Measurements from ENCODE around the gene TTC3.
"Not testable (repeated sequence)": the region's sequence is repeated elsewhere in the genome, so short reads cannot be mapped to it uniquely, and the experiment has no call there.

TTC3 gene

DNA sequence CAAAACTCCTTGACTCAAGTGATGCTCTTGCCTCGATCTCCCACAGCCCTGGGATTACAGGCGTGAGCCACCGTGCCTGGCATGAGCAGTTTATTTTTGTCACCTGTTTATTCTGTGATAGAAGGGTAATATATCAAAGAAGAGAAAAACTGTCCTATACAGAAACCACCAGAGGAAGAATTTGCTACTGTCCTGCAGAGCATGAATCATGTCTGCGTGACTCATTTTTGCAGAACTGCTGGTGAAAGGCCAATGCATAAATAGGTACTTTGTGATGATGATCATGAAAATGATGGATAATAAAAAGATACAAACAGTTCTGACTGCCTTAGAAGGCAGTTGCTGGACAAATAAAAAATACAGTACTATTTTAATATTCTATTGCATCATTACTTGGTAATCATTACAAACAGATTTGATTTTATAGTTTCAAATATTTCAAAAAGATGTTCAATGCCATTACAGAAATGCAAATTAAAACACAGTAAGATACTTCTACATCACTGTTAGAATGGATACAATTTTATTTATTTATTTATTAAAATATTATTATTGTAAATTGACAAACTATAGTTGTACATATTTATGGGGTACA is 40.1 kb upstream of the TTC3 start:
- Mint-ChIP-seq H3K36me3 (ENCODE audit: low read depth) (no peaks in the 10 kb centered on the region), H3K4me3 (no peak overlapping the region), H3K27me3 (ENCODE audit: low read depth) (peaks cover 10% of the 10 kb centered on the region), H3K4me1 (no peaks in the 10 kb centered on the region), H3K9me3 (no peaks in the 10 kb centered on the region), H3K27ac (no peak overlapping the region)
- TF ChIP-seq, protein P1, sequence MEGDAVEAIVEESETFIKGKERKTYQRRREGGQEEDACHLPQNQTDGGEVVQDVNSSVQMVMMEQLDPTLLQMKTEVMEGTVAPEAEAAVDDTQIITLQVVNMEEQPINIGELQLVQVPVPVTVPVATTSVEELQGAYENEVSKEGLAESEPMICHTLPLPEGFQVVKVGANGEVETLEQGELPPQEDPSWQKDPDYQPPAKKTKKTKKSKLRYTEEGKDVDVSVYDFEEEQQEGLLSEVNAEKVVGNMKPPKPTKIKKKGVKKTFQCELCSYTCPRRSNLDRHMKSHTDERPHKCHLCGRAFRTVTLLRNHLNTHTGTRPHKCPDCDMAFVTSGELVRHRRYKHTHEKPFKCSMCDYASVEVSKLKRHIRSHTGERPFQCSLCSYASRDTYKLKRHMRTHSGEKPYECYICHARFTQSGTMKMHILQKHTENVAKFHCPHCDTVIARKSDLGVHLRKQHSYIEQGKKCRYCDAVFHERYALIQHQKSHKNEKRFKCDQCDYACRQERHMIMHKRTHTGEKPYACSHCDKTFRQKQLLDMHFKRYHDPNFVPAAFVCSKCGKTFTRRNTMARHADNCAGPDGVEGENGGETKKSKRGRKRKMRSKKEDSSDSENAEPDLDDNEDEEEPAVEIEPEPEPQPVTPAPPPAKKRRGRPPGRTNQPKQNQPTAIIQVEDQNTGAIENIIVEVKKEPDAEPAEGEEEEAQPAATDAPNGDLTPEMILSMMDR (IDR thresholded peaks at IDR 0.05; ENCODE audit: unreplicated experiment in 3 of 3), result no peak

DNA sequence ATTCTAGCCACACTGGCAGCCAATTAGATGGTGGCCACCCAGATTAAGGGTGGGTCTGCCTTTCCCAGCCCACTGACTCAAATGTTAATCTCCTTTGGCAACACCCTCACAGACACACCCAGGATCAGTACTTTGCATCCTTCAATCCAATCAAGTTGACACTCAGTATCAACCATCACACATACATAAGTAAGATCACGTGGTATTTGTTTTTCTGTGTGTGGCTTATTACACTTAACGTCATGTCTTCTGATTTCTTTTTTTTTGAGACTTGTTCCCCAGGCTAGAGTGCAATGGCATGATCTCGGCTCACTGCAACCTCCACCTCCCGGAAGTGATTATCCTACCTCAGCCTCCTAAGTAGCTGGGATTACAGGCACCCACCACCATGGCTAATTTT is 38.7 kb upstream of the TTC3 start:
- not testable (repeated sequence) for H3K4me3 Mint-ChIP-seq; H3K27me3 Mint-ChIP-seq (ENCODE audit: low read depth); H3K36me3 Mint-ChIP-seq (ENCODE audit: low read depth); H3K9me3 Mint-ChIP-seq; H3K27ac Mint-ChIP-seq; H3K4me1 Mint-ChIP-seq

DNA sequence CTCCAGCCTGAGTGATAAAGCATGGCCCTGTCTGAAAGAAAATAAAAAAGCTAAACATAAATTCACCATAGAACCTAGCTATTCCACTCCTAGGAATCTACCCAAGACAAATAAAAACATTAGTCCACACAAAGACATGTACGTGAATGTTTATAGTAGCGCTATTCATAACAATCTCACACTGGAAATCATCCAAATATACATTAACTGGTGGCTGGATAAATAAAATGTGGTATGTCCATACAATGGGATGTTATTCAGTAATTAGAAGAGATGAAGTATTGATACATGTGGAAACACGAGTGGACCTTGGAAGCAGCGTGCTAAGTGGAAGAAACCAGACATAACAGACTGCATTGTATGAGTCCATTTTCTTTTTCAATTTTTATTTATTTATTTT is 36.9 kb upstream of the TTC3 start:
- Mint-ChIP-seq H3K4me3 (no peak overlapping the region), H3K9me3 (no peaks in the 10 kb centered on the region), H3K27ac (no peak overlapping the region), H3K36me3 (ENCODE audit: low read depth) (no peaks in the 10 kb centered on the region), H3K4me1 (no peaks in the 10 kb centered on the region), H3K27me3 (ENCODE audit: low read depth) (peaks cover 7% of the 10 kb centered on the region)
- TF ChIP-seq, protein P1 (IDR thresholded peaks at IDR 0.05; ENCODE audit: unreplicated experiment in 3 of 3), result no peak

DNA sequence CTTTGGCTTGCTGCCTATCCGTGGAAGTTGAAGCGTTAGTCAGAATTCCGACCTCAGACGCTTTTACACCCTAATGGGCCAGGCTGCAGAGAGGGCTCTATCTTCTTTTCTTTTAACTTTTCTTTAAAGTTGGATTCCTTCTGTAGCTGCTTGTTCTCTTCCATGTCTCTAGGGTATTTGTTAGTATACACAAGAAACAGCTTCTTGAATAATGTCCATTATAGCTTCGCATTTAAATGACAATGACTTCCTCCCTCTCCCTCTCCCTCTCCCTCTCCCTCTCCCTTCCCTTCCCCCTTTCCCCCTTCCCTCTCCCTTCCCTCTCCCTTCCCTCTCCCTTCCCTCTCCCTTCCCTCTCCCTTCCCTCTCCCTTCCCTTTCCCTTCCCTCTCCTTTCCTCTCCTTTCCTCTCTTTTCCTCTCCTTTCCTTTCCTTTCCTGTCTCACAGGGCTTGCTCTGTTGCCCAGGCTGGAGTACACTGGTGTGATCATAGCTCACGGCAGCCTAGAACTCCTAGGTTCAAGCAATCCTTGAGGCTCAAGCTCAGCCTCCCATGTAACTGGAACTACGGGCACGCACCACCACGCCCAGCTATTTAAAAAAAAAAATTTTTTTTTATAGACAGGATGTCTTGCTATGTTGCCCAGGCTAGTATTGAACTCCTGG is 33.5 kb upstream of the TTC3 start:
- Mint-ChIP-seq H3K27me3 (ENCODE audit: low read depth) (no peaks in the 10 kb centered on the region), H3K36me3 (ENCODE audit: low read depth) (no peaks in the 10 kb centered on the region), H3K4me1 (no peaks in the 10 kb centered on the region), H3K9me3 (no peaks in the 10 kb centered on the region), H3K27ac (no peak overlapping the region), H3K4me3 (no peak overlapping the region)
- TF ChIP-seq, protein P1 (IDR thresholded peaks at IDR 0.05; ENCODE audit: unreplicated experiment in 3 of 3), result no peak

DNA sequence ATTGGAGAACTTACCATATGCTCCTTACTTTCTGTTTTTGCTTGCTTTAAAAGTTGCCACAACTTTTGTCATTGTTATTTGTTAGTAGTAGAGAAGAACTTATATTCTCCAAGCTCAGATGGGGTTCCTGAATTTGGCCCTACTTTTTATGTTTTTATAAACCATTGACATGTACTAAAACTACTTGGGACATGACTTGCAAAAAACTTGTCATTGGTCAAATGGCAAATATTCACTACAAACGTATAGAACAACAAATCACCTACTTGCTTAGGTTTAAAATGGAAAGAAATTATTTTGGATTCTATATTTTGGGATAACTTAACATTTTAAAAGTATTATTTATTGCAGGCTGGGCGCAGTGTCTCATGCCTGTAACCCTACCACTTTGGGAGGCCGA is 32.8 kb upstream of the TTC3 start:
- H3K9me3 Mint-ChIP-seq, result no peaks in the 10 kb centered on the region
- TF ChIP-seq, protein P1 (IDR thresholded peaks at IDR 0.05; ENCODE audit: unreplicated experiment in 3 of 3), result no peak
- no peaks in the 10 kb centered on the region for H3K27me3 Mint-ChIP-seq (ENCODE audit: low read depth)
- H3K4me3 Mint-ChIP-seq, result no peak overlapping the region
- no peaks in the 10 kb centered on the region for H3K4me1 Mint-ChIP-seq
- H3K27ac Mint-ChIP-seq, result no peak overlapping the region
- H3K36me3 Mint-ChIP-seq (ENCODE audit: low read depth), result no peaks in the 10 kb centered on the region

DNA sequence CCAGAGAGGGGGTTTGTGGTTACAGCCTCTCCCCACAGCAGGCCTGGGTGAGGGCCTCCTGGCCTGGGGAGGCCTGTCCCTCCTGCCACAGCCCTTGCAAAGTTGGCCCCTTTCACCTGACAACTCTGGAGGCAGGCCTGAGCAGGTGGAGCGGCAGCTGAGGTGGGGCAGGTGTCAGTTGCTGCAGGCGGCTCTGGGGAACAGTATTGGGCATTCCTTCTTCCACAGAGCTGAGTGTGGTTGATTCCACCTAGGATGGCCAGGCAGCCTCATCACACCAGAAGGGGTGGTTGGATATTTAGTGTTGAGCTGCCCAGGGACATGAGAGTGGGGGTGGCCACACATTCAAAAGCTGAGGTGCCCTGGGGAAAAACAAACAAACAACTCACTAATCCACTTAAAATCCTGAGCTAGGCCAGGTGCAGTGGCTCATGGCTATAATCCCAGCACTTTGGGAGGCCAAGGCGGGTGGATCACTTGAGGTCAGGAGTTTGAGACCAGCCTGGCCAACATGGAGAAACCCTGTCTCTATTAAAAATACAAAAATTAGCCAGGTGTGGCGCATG is 31.3 kb upstream of the TTC3 start:
- H3K27me3 Mint-ChIP-seq (ENCODE audit: low read depth), result peaks cover 3% of the 10 kb centered on the region
- no peaks in the 10 kb centered on the region for H3K9me3 Mint-ChIP-seq
- H3K4me3 Mint-ChIP-seq, result no peak overlapping the region
- no peak overlapping the region for H3K27ac Mint-ChIP-seq
- no peaks in the 10 kb centered on the region for H3K36me3 Mint-ChIP-seq (ENCODE audit: low read depth)
- H3K4me1 Mint-ChIP-seq, result no peaks in the 10 kb centered on the region
- TF ChIP-seq, protein P1 (IDR thresholded peaks at IDR 0.05; ENCODE audit: unreplicated experiment in 3 of 3), result no peak

Measured in nephron (organoid).